ENCODE results near the gene ACADVL. TPM values are rescaled to one million over a fixed set of nuclear protein-coding genes. Genes with fewer than 3 reads are reported as not detected.

ACADVL gene
- polyA plus RNA-seq, 1 donor from 2014 or later = 397 TPM

DNA sequence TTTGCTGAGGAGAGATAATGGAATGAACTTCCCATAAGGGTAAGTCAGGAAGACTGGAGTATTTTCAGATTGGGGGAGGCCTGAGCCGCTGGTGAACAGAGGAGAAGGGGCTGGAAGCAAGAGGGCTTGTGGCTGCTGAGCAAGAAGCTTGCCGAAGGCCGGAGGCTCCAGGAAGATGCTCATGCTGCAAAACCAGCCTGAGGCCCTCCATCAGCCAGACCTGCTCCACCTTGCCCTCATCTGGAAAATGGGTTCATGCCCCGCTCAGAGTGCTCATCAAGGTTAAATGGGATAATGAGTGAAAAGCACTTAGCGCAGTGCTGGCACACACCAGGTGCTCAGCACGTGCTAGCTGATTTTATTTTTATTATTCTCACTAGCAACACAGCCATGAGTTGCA is 35.1 kb upstream of the ACADVL start:
- Histone ChIP-seq H3K4me3 (ENCODE audit: low read length) (no peak overlapping the region), H3K9me3 (ENCODE audit: low read length) (no peaks in the 10 kb centered on the region)

DNA sequence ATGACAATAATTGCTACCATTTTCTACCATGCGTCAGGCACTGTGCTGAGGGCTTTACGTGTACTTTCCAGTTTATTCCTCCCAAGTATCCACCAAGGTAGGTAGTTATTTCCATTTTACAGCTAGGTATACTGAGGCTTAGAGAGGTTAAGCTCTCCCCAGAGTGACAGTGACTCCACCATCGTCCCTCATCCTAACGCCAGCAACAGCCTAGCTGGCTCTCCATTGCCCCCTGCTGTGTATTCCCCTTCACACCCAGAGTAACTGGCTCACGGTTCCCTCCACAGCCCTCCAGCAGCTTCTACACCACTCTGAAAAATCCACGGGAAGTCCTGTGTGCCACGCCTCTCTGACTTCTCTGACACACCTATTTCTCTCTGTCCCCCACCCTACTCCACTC is 33.5 kb upstream of the ACADVL start:
- H3K79me2 ChIP-seq (replicated peaks; ENCODE audit: insufficient read depth, low read length) = no peaks in the 10 kb centered on the region
- H3K27ac ChIP-seq (ENCODE audit: low read length) = no peak overlapping the region
- H3K36me3 ChIP-seq (ENCODE audit: insufficient read depth, low read length) = no peaks in the 10 kb centered on the region
- no peaks in the 10 kb centered on the region for H3F3A ChIP-seq (ENCODE audit: insufficient read depth, low read length, poor library complexity, severe bottlenecking)
- H3K4me2 ChIP-seq (ENCODE audit: low read length) = no peak overlapping the region
- H3K9me2 ChIP-seq (ENCODE audit: insufficient read depth, low read length) = no peaks in the 10 kb centered on the region
- H3K9me3 ChIP-seq (ENCODE audit: low read length) = no peaks in the 10 kb centered on the region
- H3K27me3 ChIP-seq (ENCODE audit: insufficient read depth, low read depth, low read length) = no peaks in the 10 kb centered on the region
- no peak overlapping the region for H2AFZ ChIP-seq (ENCODE audit: low read depth, low read length)
- H4K20me1 ChIP-seq (ENCODE audit: insufficient read depth) = no peaks in the 10 kb centered on the region
- H3K9ac ChIP-seq (ENCODE audit: low read length) = no peak overlapping the region
- TF ChIP-seq MXI1 (conservative IDR thresholded peaks at IDR 0.05; ENCODE audit: poor library complexity, severe bottlenecking) (no peak), RAD21 (conservative IDR thresholded peaks at IDR 0.05) (no peak), EP300 (conservative IDR thresholded peaks at IDR 0.05; ENCODE audit: poor library complexity, severe bottlenecking) (no peak), TAF1 (IDR thresholded peaks at IDR 0.05; ENCODE audit: low read depth) (no peak), POLR2AphosphoS5 (IDR thresholded peaks at IDR 0.05) (no peak), EZH2 (IDR thresholded peaks at IDR 0.05; ENCODE audit: borderline replicate concordance, insufficient read depth, low read length, poor library complexity, severe bottlenecking) (no peak), SMC3 (conservative IDR thresholded peaks at IDR 0.05; ENCODE audit: poor library complexity) (no peak)
- TF ChIP-seq, protein P1, sequence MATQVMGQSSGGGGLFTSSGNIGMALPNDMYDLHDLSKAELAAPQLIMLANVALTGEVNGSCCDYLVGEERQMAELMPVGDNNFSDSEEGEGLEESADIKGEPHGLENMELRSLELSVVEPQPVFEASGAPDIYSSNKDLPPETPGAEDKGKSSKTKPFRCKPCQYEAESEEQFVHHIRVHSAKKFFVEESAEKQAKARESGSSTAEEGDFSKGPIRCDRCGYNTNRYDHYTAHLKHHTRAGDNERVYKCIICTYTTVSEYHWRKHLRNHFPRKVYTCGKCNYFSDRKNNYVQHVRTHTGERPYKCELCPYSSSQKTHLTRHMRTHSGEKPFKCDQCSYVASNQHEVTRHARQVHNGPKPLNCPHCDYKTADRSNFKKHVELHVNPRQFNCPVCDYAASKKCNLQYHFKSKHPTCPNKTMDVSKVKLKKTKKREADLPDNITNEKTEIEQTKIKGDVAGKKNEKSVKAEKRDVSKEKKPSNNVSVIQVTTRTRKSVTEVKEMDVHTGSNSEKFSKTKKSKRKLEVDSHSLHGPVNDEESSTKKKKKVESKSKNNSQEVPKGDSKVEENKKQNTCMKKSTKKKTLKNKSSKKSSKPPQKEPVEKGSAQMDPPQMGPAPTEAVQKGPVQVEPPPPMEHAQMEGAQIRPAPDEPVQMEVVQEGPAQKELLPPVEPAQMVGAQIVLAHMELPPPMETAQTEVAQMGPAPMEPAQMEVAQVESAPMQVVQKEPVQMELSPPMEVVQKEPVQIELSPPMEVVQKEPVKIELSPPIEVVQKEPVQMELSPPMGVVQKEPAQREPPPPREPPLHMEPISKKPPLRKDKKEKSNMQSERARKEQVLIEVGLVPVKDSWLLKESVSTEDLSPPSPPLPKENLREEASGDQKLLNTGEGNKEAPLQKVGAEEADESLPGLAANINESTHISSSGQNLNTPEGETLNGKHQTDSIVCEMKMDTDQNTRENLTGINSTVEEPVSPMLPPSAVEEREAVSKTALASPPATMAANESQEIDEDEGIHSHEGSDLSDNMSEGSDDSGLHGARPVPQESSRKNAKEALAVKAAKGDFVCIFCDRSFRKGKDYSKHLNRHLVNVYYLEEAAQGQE (IDR thresholded peaks at IDR 0.05; ENCODE audit: borderline replicate concordance) = no peak
- TF ChIP-seq, protein P2, sequence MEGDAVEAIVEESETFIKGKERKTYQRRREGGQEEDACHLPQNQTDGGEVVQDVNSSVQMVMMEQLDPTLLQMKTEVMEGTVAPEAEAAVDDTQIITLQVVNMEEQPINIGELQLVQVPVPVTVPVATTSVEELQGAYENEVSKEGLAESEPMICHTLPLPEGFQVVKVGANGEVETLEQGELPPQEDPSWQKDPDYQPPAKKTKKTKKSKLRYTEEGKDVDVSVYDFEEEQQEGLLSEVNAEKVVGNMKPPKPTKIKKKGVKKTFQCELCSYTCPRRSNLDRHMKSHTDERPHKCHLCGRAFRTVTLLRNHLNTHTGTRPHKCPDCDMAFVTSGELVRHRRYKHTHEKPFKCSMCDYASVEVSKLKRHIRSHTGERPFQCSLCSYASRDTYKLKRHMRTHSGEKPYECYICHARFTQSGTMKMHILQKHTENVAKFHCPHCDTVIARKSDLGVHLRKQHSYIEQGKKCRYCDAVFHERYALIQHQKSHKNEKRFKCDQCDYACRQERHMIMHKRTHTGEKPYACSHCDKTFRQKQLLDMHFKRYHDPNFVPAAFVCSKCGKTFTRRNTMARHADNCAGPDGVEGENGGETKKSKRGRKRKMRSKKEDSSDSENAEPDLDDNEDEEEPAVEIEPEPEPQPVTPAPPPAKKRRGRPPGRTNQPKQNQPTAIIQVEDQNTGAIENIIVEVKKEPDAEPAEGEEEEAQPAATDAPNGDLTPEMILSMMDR (IDR thresholded peaks at IDR 0.05; ENCODE audit: poor library complexity, severe bottlenecking) = no peak
- H3K4me3 ChIP-seq (ENCODE audit: low read length) = no peak overlapping the region

More for the DNA sequence above, 35.1 kb upstream of the ACADVL start:
- Histone ChIP-seq H3K27me3 (ENCODE audit: insufficient read depth, low read depth, low read length) (no peaks in the 10 kb centered on the region), H3K9me2 (ENCODE audit: insufficient read depth, low read length) (no peaks in the 10 kb centered on the region), H3K4me2 (ENCODE audit: low read length) (no peak overlapping the region), H3K9ac (ENCODE audit: low read length) (no peak overlapping the region), H3K36me3 (ENCODE audit: insufficient read depth, low read length) (no peaks in the 10 kb centered on the region), H3F3A (ENCODE audit: insufficient read depth, low read length, poor library complexity, severe bottlenecking) (no peaks in the 10 kb centered on the region), H4K20me1 (ENCODE audit: insufficient read depth) (no peaks in the 10 kb centered on the region), H3K27ac (ENCODE audit: low read length) (no peak overlapping the region), H3K79me2 (replicated peaks; ENCODE audit: insufficient read depth, low read length) (no peaks in the 10 kb centered on the region), H2AFZ (ENCODE audit: low read depth, low read length) (no peak overlapping the region)
- no peak for TF ChIP-seq TAF1 (IDR thresholded peaks at IDR 0.05; ENCODE audit: low read depth)
- no peak for TF ChIP-seq EZH2 (IDR thresholded peaks at IDR 0.05; ENCODE audit: borderline replicate concordance, insufficient read depth, low read length, poor library complexity, severe bottlenecking)
- TF ChIP-seq, protein P2 (IDR thresholded peaks at IDR 0.05; ENCODE audit: poor library complexity, severe bottlenecking) = no peak
- no peak for TF ChIP-seq RAD21 (conservative IDR thresholded peaks at IDR 0.05)
- no peak for TF ChIP-seq SMC3 (conservative IDR thresholded peaks at IDR 0.05; ENCODE audit: poor library complexity)
- TF ChIP-seq POLR2AphosphoS5 (IDR thresholded peaks at IDR 0.05) = no peak
- no peak for TF ChIP-seq EP300 (conservative IDR thresholded peaks at IDR 0.05; ENCODE audit: poor library complexity, severe bottlenecking)
- no peak for TF ChIP-seq MXI1 (conservative IDR thresholded peaks at IDR 0.05; ENCODE audit: poor library complexity, severe bottlenecking)
- TF ChIP-seq, protein P1 (IDR thresholded peaks at IDR 0.05; ENCODE audit: borderline replicate concordance) = no peak
